GM23338 (cell line): ENCODE measurements around the gene BRI3BP. TPM values are rescaled to one million over a fixed set of nuclear protein-coding genes. Genes with fewer than 3 reads are reported as not detected.

Source experiments
- ATAC-seq: fragments of 200-7000 bp; cut with Tn5 transposase; 3 replicates; pipeline ENCODE4 v1.9.1; 2020
- DNase-seq: peaks from one replicate; pipeline ENCODE4 v3.0.0-alpha.2; 2015; ENCODE audit warnings: low spot score
- H2AFZ ChIP-seq: fragments of 200-600 bp; sonication (generic); 2 replicates; pipeline ENCODE4 v1.8.0; 2016; ENCODE audit warnings: antibody characterized with exemption, mild to moderate bottlenecking, moderate library complexity
- H3F3A ChIP-seq: fragments of 200-600 bp; sonication (generic); replicated peaks from 2 replicates; pipeline ENCODE4 v1.8.0; 2017; ENCODE audit warnings: antibody characterized with exemption, mixed run types, low read depth
- H3K27ac ChIP-seq: fragments of 200-600 bp; sonication (generic); 2 replicates; pipeline ENCODE4 v1.6.1; 2016; ENCODE audit warnings: low read depth
- H3K27me3 ChIP-seq: fragments of 200-600 bp; sonication (generic); 2 replicates; pipeline ENCODE4 v1.8.0; 2016; ENCODE audit warnings: mild to moderate bottlenecking, mixed run types, moderate library complexity; ENCODE audit not compliant: insufficient read depth
- H3K36me3 ChIP-seq: fragments of 200-600 bp; sonication (generic); 2 replicates; pipeline ENCODE4 v1.8.0; 2016; ENCODE audit warnings: mild to moderate bottlenecking; ENCODE audit not compliant: insufficient read depth
- H3K4me1 ChIP-seq: fragments of 200-600 bp; sonication (generic); 2 replicates; pipeline ENCODE4 v1.8.0; 2016; ENCODE audit warnings: mild to moderate bottlenecking, moderate library complexity; ENCODE audit not compliant: insufficient read depth
- H3K4me2 ChIP-seq: fragments of 200-600 bp; sonication (generic); 2 replicates; pipeline ENCODE4 v1.7.1; 2017; ENCODE audit warnings: mixed run types
- H3K4me3 ChIP-seq: fragments of 200-600 bp; sonication (generic); 2 replicates; pipeline ENCODE4 v1.6.1; 2016; ENCODE audit warnings: mixed run types
- H3K79me2 ChIP-seq: fragments of 200-600 bp; sonication (generic); replicated peaks from 2 replicates; pipeline ENCODE4 v1.8.0; 2017; ENCODE audit warnings: mild to moderate bottlenecking; ENCODE audit not compliant: insufficient read depth
- H3K9me2 ChIP-seq: fragments of 200-600 bp; sonication (generic); 2 replicates; pipeline ENCODE4 v1.8.0; 2017; ENCODE audit not compliant: insufficient read depth
- H4K20me1 ChIP-seq: fragments of 200-600 bp; sonication (generic); replicated peaks from 2 replicates; pipeline ENCODE4 v1.8.0; 2017; ENCODE audit warnings: mild to moderate bottlenecking; ENCODE audit not compliant: insufficient read depth
- H3K27ac Mint-ChIP-seq: 2 replicates; pipeline ENCODE4 v1.8.0; 2020; ENCODE audit warnings: inconsistent platforms, mild to moderate bottlenecking, moderate library complexity, mixed read lengths
- H3K27me3 Mint-ChIP-seq: 3 replicates; pipeline ENCODE4 v1.8.0; 2022; ENCODE audit warnings: low read depth, mild to moderate bottlenecking, moderate library complexity, mixed read lengths, inconsistent platforms; ENCODE audit not compliant: insufficient read depth, poor library complexity
- H3K36me3 Mint-ChIP-seq: 3 replicates; pipeline ENCODE4 v1.8.0; 2021; ENCODE audit warnings: low read depth, mild to moderate bottlenecking, inconsistent platforms, moderate library complexity, mixed read lengths
- H3K4me1 Mint-ChIP-seq: 3 replicates; pipeline ENCODE4 v1.8.0; 2020; ENCODE audit warnings: mild to moderate bottlenecking, inconsistent platforms, mixed read lengths
- H3K4me3 Mint-ChIP-seq: 3 replicates; pipeline ENCODE4 v1.8.0; 2021; ENCODE audit warnings: moderate library complexity, mild to moderate bottlenecking, inconsistent platforms, mixed read lengths
- H3K9me3 Mint-ChIP-seq: 3 replicates; pipeline ENCODE4 v1.8.0; 2020; ENCODE audit warnings: moderate library complexity, mild to moderate bottlenecking, inconsistent platforms, mixed read lengths
- CREB1 ChIP-seq: fragments of 250-450 bp; sonication (Bioruptor Pico); IDR thresholded peaks from 2 replicates; pipeline ENCODE4 v1.5.0; 2020; ENCODE audit warnings: low read depth, mild to moderate bottlenecking, moderate library complexity
- CTCF ChIP-seq, 2 experiments: fragments of 200-600 bp in 1 of 2; sonication (generic) in 1 of 2; conservative IDR thresholded peaks; 2 replicates each; pipeline versions ENCODE4 v1.5.1 to v1.6.1; 2016 to 2017; ENCODE audit warnings: antibody characterized with exemption in 2 of 2, low read depth in 2 of 2, mild to moderate bottlenecking in 2 of 2, moderate library complexity in 1 of 2
- EZH2 ChIP-seq: fragments of 200-600 bp; sonication (generic); IDR thresholded peaks from one replicate; pipeline ENCODE4 v1.8.0; 2017; ENCODE audit warnings: antibody characterized with exemption, mild to moderate bottlenecking, low read depth; ENCODE audit not compliant: unreplicated experiment
- EZH2phosphoT487 ChIP-seq: fragments of 200-600 bp; sonication (generic); IDR thresholded peaks from one replicate; pipeline ENCODE4 v1.8.1; 2018; ENCODE audit warnings: antibody characterized with exemption; ENCODE audit not compliant: unreplicated experiment
- JUNB ChIP-seq: IDR thresholded peaks from one replicate; pipeline ENCODE4 v1.6.1; 2016; ENCODE audit warnings: antibody characterized with exemption; ENCODE audit not compliant: unreplicated experiment
- NANOG ChIP-seq: IDR thresholded peaks from 2 replicates; pipeline ENCODE4 v1.6.1; 2016; ENCODE audit warnings: antibody characterized with exemption, borderline replicate concordance
- POLR2AphosphoS5 ChIP-seq: IDR thresholded peaks from 2 replicates; pipeline ENCODE4 v1.6.1; 2016; ENCODE audit warnings: antibody characterized with exemption, low read depth
- REST ChIP-seq: IDR thresholded peaks from one replicate; pipeline ENCODE4 v1.6.1; 2018; ENCODE audit warnings: antibody characterized with exemption; ENCODE audit not compliant: unreplicated experiment
- STAT1 ChIP-seq: IDR thresholded peaks from one replicate; pipeline ENCODE4 v1.6.1; 2016; ENCODE audit warnings: antibody characterized with exemption; ENCODE audit not compliant: unreplicated experiment
- ZNF114 ChIP-seq: fragments of 250-450 bp; sonication (Bioruptor Pico); IDR thresholded peaks from 2 replicates; pipeline ENCODE4 v1.5.0; 2020; ENCODE audit warnings: mild to moderate bottlenecking, moderate library complexity
- ZNF331 ChIP-seq: fragments of 250-450 bp; sonication (Bioruptor Pico); IDR thresholded peaks from 2 replicates; pipeline ENCODE4 v1.5.0; 2020; ENCODE audit warnings: low read depth, mild to moderate bottlenecking, moderate library complexity
- polyA plus RNA-seq: library from polyadenylated mRNA; unstranded; fragments of >200 nt; fragmentation: Nextera tagmentation; extraction: Ambion mirVana; gene quantifications from 2 replicates; pipeline ENCODE4 v1.2.1, GENCODE V29; 2016
- total RNA-seq: library from RNA; depleted of rRNA; stranded (reverse); fragments of >200 nt; shearing (Covaris generic); gene quantifications from 2 replicates; pipeline ENCODE4 v1.2.3, GENCODE V29; 2014

Gene BRI3BP
- total and polyA plus RNA-seq, 2 experiments from 2014 or later, result 5.8 to 10.7 TPM

GRCh38 chr12:125021771-125022170, 28.3 kb downstream of the BRI3BP start:
- Histone ChIP-seq H3K4me1 (no peaks in the 10 kb centered on the region), H4K20me1 (no peaks in the 10 kb centered on the region; the same call in 1 of the 2 replicates), H3F3A (0 out of 2 replicates have a peak, but pooled peaks cover 3% of the 10 kb centered on the region), H3K4me2 (no peak overlapping the region), H3K27me3 (no peaks in the 10 kb centered on the region), H2AFZ (no peak overlapping the region), H3K9me2 (no peaks in the 10 kb centered on the region), H3K36me3 (no peaks in the 10 kb centered on the region; the same call in 1 of the 2 replicates), H3K27ac (no peak overlapping the region), H3K79me2 (no peaks in the 10 kb centered on the region), H3K4me3 (no peak overlapping the region)
- H3K4me3 Mint-ChIP-seq, result no peak overlapping the region
- H3K36me3 Mint-ChIP-seq, result peaks cover 40% of the 10 kb centered on the region
- ATAC-seq (no peak), DNase-seq (no peak)
- H3K4me1 Mint-ChIP-seq, result no peaks in the 10 kb centered on the region
- H3K27ac Mint-ChIP-seq, result no peak overlapping the region
- peaks cover 1% of the 10 kb centered on the region for H3K27me3 Mint-ChIP-seq
- TF ChIP-seq CTCF (conservative IDR thresholded peaks at IDR 0.05; ENCODE audit: low read depth in 2 of 2) (no peak), ZNF331 (CRISPR knock-in tag) (no peak), REST (no peak), EZH2phosphoT487 (no peak), POLR2AphosphoS5 (no peak), CREB1 (CRISPR knock-in tag) (no peak), NANOG (no peak), STAT1 (no peak), EZH2 (no peak)
- H3K9me3 Mint-ChIP-seq, result no peaks in the 10 kb centered on the region; the same call in 2 of the 3 replicates

DNA sequence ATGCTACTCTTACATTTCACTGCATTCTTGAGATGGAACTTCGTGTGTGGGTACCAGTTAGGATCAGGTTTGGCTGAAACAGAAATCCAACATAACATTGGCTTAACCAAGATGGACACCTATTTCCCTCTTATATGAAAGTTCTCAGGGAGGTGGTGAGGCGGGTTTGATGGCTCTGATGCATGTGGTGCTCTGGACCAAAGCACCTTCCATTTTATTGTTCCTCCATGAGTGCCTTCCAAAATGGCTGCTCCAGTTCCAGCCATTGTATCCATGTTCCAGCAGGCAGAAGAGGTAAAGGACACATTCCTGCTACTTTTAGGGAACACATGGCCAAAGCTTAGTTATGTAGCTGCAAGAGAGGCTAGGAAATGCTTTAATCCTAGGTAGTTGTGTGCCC, 29.6 kb downstream of the BRI3BP start:
- 0 out of 2 replicates have a peak, but pooled peaks cover 3% of the 10 kb centered on the region for H3F3A ChIP-seq
- Mint-ChIP-seq H3K4me3 (no peak overlapping the region), H3K27ac (no peak overlapping the region), H3K27me3 (peaks cover 1% of the 10 kb centered on the region), H3K4me1 (no peaks in the 10 kb centered on the region), H3K9me3 (no peaks in the 10 kb centered on the region; the same call in 2 of the 3 replicates), H3K36me3 (peaks cover 40% of the 10 kb centered on the region)
- H3K4me3 ChIP-seq, result no peak overlapping the region
- H4K20me1 ChIP-seq, result no peaks in the 10 kb centered on the region; the same call in 1 of the 2 replicates
- no peak for ATAC-seq
- no peak overlapping the region for H3K27ac ChIP-seq
- no peaks in the 10 kb centered on the region for H3K4me1 ChIP-seq
- no peak for TF ChIP-seq EZH2phosphoT487
- no peak for TF ChIP-seq JUNB
- no peak for TF ChIP-seq EZH2
- TF ChIP-seq CREB1 (CRISPR knock-in tag), result no peak
- TF ChIP-seq ZNF114 (CRISPR knock-in tag), result no peak
- TF ChIP-seq STAT1, result no peak
- no peaks in the 10 kb centered on the region for H3K79me2 ChIP-seq
- H3K4me2 ChIP-seq, result no peak overlapping the region
- H3K36me3 ChIP-seq, result no peaks in the 10 kb centered on the region; the same call in 1 of the 2 replicates
- H3K9me2 ChIP-seq, result no peaks in the 10 kb centered on the region
- H2AFZ ChIP-seq, result no peak overlapping the region
- no peaks in the 10 kb centered on the region for H3K27me3 ChIP-seq
- no peak for DNase-seq
